GM21447 (cell line): ENCODE results near the gene ARID1B.

Experiments used
- ATAC-seq: cut with Tn5 transposase; IDR thresholded peaks from one replicate; pipeline ENCODE4 v1.9.1; 2021; ENCODE audit not compliant: unreplicated experiment

Gene ARID1B

DNA sequence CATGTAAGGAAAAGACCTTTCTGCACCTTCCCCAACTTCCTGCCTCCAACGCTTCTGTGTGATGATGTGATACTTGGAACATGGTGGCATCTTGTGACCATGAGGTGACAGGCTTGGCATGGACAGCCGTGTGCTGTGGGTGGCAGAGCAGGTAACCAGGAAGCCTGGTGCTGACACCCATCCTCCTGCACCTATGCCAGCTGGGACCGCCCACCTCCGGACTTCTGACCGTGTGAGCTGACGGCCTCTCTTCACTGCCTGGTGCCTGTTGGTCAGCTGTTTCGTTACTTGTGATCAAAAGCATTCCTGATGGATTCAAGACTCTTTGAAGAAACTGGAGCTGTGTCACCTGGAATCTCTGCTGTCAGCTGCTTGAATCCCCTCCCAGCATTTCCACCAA lies 475.8 kb downstream of the ARID1B start:
- no peak for ATAC-seq

DNA sequence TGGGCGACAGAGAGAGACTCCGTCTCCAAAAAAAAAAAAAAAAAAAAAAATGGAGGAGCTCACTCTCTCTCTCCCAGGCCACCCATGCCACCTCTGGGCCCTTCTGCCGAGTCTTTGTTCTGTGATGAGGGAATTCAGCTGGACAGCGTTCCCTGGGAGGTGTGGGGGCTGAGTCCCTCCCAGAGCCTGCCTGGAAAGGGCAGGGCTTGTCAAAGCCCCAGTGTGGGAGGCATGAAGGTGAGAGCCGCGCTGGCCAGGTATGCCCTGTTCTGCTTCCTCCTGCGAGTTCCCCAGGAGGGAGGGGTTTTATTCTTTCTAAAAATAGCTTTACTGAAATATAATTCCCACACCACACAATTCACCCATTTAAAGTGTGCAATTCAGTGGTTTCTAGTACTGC lies 476.5 kb downstream of the ARID1B start:
- ATAC-seq: no peak

DNA sequence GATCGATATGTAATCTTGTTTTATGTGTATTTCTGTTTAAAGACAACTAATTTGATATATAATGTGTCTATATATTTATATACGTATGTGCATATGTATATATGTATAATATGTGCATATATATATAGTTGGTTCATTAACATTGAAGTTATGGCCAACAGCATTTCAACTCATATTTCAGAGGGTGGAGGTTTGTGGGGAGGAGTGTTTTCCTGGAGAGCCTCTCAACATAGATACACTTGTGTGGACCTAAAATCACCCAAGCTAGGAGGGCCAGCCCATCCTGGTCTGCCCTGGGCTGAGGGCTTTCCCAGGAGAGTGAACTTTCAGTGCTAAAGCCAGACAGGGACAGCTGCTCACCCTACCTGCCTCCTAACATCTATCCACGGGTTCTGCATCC lies 477.4 kb downstream of the ARID1B start:
- ATAC-seq: no peak

DNA sequence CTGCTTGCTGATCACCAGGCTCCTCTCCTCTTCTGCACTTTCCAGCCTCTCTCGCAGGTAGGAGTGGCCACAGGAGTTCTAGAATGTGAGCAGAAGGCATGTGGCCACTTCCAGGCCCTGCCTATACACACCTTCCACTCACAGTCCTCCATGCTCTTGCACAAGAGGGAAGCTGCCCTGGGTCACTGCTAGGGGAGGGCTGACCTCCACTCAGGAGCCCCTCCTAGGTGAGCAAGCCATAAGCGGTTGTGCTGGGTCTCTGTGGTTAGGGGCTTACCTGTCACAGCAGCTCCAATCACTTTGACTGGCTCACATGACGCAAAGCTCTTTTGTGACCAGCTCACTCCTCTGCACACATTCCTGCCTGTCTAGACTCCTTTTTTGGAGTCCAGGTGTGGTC lies 477.9 kb downstream of the ARID1B start:
- ATAC-seq: no peak

DNA sequence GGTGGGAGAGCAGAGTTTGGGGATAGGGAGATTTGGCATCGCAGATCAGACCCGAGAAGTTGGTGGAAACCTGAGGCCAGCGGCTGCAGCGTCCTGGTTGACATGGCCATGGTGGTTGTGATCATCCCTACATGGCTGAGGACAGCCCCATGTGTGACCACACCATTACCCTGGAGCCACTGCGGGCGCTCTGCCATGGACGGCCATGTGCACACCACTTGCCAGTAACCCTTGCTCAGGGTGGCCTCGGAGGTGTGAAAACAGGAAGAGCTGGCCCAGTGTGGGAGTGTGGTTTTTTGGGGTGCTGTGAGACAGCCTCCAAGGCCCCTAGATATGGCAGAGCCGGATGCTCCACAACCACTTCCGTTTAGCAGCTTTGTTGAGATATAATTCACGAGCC lies 481.7 kb downstream of the ARID1B start:
- ATAC-seq: no peak

DNA sequence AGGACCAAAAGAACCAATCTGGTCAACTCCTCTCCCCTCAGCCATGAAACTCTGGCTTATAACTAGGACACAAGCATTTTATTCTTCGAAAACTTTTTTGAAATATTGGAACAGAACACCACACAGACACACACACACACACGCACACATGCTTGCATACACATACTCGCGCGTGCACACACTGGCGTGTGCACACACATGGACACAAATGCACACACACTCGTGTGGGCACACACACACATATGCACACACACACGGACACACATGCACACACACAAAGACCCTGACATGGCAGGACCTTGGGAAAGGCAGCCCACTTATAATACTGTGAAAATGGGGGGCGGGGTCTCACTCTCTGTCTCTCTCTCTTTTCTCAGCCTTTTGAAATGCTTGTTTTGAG lies 482.3 kb downstream of the ARID1B start:
- no peak for ATAC-seq
